Stomach (tissue), 4 donors: Measurements from ENCODE around the gene CELF5.

Experiments used
- CTCF ChIP-seq, 7 experiments: fragments of 450-650 bp in 4 of 7; fragments of 200-600 bp in 3 of 7; sonication (generic) in 3 of 7; IDR thresholded peaks; one replicate each; pipeline ENCODE4 v1.5.1; 2016 to 2019; ENCODE audit warnings: antibody characterized with exemption in 7 of 7, control low read depth in 2 of 7, mild to moderate bottlenecking in 1 of 7
- POLR2AphosphoS5 ChIP-seq, 3 donors: sonication (generic); formaldehyde crosslinking; IDR thresholded peaks; one replicate each; pipeline ENCODE4 v1.6.1; 2016; ENCODE audit warnings: antibody characterized with exemption in 3 of 3

- TF ChIP-seq CTCF (IDR thresholded peaks at IDR 0.05) = no peak
- TF ChIP-seq POLR2AphosphoS5 (IDR thresholded peaks at IDR 0.05) = peak; percentile 26 to 92 (median 68)
Observed at GRCh38 chr19:3343619-3344502, 119.4 kb downstream of the CELF5 start.
